ENCODE results near the gene ZSWIM6.
A peak's percentile ranks its signal among the peaks of the same experiment; 100 is the strongest.

Gene ZSWIM6

DNA sequence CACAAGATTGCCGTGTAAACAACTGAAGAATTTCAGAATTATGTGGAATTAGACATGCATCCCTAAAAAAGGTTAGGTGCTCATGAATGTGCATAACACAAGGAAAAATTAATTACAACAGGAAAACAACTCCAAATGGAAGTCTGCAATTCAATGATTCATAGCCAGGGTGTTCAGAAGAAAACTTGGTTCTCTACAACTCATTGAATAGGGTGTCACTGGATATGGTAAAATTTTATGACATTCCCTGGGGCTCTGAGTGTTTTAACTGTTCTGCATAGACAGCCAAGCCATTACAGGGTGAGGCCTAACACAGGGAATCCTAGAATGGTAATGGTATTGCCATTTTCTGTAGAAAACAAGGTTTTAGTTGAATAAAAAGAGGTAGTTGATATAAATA, 24.4 kb upstream of the ZSWIM6 start:
- DNase-seq: no peak

DNA sequence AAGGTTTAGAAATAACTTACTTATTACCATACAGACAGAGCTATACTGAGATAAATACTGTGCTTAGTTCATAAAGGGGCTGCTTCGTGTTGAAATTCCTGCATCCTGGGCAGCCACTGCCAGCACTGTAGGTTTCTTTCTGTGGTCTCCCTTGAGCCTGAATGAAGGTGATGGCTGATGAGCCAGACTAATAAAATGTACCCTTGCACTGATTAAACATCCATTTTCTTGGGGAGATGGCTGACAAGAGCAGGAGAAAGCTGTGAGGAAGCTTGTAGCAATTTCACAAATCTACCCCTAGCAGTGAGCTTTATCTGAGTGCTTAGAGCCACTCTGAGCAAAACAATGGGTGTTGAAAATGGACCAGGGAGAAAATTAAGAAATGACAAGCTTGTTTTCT, 23.3 kb upstream of the ZSWIM6 start:
- no peak for DNase-seq

DNA sequence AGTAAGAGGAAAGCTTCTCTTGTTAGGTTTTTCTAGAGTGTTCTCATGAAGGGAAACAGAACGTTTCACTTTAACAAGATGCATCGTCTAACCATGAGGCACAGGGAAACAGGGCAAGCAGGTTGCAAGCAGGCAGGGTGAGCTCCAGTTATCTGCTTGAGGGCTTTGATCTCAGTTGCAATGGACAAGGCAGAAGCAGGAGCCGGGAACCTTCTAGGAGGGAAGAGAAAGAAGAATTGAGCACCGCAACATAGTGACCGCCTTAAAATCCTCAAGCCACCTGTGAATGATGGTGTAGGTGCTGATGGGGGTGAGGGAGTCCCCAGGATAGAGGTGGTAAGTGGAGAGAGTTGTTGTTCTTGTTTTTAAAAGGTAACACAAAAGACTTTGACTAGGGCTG, 22.9 kb upstream of the ZSWIM6 start:
- no peak for DNase-seq

DNA sequence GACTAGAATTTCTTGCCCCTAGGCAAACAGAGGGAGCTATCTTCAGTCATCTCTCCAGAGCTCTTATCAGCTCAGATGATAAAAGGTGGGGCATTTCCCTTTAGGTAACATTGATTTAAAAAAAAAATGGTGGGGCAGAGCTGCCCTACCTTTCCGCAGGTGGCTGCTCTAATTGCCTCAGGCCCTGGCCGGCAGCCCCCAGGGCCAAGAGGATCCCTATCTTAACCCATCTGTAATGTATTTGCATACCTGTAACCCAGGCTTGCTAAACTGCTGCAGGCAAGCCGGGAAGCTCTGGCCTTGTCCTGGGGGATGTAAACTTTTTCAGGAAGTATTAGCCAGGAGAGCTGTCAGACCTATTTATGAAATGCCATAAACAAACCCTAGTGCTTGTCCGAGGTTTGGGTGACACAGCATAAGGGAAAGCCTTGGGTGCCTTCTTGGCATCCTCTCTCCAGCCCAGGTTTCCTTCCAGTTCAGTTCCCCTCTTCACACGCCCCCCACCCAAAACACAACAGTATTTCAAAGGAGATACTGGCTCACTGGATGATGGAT, 20.9 kb upstream of the ZSWIM6 start:
- no peak for DNase-seq

DNA sequence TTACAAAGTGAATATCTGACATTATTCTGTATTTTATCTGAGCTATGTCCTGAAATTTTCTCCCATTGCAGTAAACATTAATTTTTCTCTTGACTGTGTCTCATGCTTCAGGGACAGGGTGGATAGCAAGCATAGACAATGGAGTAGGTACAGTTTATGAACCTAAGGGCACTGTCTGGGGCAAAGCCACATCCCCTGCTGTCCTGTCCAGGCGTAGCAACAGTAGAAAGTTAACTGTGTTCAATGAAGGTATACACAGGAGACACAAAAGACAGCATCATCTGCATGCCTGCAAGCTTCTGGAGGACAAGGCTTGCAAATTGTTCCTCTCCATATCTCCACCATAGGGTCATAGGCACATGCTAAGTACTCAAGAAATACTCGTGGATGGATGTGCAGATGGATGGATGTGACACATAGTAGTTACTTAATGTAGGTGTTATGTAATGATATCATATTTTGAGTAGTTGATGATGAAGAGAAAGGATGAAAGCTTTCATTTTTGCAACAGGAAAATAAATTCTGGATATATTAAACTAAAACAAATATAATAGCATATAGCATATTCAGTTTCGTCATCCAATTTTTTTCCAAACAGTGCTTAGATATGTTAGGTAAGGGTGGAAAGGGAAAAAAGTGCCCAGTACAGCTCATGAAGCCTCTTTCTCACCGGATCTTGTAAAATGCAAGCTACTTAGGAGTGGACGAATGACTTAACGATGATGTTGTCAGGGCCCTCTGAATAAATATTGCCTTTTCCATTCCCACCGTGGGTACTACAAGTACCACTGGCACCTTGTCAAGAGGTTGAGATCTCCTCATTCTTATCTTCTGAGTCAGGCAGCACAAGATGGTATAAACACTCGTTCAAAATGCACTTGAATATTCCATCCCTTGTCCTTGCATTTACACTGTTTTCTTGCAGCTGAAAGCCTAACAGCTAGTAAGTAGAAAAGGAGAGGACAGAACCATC, 19.9 kb upstream of the ZSWIM6 start:
- no peak for DNase-seq

DNA sequence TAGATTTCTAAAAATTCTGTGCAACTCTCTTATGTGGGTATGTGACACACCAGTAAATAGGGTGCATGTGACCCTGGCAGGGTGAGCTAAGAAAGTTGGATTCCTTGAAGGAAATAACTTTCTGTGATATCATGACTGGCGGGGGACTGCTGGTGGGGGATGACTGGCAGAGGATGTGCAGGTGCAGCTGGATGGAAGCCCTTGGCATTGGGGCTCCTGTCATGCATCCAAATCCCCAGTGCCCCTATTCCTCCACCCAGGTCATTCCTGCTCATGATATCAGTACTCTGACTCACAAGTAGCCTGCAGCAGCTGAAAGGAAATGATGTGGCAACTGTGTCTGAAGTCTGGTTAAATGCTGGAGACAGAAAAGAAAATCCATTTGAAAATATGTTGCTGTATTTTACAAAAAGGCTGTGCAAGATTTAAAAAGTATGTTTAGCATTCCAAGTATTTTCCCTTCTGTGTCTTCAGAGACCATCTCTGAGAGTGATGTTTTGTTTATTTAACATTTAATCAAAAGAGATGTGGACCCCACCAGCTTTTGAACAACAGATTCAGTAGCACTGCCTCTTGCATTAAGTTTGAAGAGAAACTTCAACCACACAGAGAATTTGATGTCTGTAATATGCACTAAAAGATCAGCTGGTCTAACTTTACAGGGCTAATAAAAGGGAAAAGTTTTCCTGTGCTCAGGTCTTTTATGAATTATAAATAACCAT, 17.9 kb upstream of the ZSWIM6 start:
- DNase-seq: no peak

DNA sequence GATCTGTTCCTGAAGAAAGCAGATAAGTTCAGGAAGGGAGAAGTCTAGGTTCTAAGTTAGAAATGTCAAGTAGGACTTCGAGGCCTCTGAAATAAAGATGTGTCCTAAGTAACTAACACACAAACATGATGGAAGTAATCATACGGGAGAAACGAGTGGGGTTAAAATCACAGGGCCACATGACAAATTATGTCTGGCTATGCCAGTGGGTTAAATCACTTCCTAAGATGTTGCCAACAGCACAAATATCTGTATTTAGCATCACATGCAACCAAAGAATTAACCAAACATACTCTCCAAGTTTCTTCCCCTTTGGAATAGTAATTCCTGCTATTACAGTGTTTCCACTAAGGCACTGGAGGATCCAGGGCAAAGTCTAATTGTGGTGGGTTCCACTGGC, 13.7 kb upstream of the ZSWIM6 start:
- DNase-seq: no peak

DNA sequence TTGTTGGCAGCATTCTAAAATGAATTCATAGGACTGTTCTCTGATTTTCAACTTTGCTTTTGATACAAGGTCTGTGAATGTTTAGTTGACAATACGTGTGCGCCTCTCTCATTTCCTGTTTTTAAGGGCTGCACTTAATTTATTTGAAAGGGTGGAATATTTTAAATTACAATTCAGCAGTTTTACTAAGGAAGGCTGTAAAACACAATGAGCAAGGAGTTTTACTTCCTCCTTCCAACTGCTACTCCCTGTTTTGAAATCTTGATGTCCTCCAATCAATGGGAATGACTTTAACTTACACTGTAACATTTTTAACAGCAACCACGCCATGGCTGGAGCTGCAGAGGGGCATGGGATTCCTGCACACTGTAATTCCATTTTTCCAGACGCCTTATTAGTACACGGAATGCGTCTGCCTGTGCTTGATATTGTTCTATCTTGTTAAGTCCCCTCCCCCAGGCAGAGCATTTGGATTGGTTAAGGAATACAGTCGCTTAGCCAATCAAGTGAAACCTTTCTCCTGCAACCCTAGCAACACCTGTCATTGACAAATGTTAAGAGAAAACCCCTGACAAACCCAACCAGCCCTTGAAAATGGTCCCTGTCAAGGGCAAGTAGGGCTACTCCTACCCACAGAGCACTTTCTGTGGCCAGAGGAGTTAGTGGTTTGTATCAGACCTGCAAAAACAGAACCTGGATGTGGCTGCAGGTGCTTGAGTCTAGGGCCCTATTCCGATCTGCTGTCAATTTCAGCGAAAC, 12.5 kb upstream of the ZSWIM6 start:
- no peak for DNase-seq

DNA sequence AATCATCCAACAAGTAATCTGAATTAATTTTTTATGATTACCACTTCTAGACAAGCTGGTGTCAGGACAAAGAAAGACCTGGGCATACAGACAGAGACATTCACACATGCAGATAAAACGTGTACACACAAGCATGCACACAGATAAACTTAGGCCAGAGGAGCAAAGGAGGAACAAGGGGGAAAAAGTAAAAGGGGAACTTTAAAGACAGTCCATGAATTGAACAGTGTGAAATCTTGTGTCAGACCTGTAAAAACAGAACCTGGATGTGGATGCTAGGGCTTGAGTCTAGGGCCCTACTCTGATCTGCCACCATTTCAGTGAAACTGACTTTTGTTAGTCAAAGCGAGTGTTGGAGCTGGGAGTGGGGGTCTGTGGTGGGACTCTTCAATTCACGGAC, 11.2 kb upstream of the ZSWIM6 start:
- no peak for DNase-seq

DNA sequence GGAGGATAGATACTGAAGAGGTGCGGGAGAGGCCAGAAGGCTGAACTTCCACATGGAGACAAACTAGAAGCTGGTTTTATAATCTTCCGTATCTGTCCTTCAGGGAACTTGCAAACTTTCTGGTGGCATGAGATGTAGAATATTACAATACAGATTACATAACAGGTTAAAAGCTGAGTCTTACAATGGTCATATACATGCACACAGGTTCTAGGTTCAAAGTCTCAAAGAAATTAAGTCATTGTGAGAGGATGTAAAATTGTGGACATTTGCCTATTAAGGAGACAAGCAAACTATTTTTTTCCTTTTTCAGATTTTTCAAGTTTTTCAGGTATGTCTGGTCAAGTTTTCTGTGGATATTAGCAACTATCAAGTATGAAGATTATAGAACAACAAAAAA, 10.4 kb upstream of the ZSWIM6 start:
- no peak for DNase-seq

DNA sequence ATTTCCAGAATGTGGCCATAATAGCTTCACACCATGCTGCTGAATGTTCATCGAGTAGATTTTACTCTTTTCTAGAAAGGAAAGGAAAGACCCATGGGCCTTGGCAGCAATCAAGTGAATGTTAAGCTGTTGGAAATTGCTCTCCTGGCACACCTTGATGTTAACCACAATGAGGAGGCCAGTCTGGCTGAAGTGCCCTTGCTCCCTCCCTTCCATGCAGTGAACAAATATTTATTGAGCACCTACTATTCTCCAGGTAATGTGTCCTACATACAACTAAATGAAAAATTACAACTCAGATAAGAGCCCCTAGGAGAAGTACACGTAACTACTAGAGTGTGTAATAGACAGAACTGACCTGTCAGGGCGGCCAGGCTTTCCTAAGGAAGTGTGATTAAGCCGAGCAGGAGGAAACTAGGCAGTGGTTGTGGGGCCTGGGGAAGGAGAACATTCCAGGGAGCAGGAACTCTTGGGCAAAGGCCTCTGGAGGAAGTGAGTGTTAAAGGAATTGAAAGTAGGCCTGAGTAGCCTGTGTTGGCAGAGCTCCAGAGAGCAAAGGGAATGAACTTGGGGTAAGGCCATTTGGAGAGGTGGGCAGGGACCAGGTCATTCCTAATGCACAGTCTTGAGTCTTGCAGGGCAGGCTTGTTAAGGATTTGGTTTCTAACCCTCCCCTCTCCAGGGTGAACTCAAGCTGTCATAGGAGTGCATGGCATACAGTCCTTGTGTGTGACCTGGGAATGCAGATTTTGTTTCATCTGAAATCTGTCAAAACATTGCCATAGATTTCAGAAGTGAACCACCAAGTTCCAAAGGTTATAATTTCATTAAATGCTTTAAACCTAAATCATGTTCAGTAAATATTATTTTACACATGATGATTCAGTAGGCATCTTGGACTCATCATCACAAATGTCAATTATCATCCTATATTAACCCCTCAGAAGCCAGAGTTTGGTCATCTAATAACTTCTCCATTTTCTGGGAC, 9.0 kb upstream of the ZSWIM6 start:
- DNase-seq: no peak

DNA sequence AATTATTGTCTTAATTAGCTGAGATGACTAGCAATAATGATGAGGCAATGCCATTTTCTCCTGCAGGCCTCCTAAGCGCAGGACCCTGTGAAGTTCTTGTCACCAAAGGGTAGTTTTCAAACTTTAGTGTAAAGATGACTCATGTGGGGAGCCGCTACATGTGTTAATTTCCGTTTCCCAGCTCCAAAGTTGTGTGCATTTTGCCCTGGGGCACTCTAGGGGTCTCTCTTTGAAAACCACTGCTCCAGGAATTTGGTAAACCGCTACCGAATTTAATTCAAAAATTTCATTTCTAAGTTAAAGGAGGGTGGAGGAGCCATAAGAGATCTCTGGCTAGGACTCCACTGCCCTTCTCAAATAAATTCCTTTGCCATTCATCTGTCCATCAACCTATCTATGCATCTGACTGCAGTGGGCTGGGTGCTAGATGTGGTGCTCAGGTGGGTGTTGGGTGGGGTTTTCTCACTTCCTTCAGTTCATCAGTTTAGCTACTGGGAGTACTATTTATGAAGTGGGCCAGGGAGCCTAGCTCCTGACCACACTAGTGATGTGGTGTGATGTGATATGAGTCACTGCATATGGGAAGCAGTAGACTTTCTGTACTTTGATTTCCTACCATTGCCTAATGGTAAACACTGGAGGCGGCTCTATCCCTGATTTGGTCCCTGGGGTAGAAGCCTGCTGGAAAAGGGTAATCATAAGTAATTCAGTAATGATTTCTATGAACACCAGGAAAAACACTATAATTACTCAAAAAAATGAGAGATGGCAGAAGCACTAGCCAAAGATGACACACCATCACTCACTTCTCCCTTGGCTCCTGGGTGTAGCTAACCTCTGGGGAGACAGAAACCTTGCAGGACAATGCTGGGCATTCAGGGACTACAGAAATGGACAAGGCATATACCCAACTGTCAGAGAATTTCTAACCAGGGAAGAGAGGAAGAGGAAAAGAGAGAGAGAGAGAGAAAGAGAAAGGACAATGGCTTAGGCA, 4.0 kb upstream of the ZSWIM6 start:
- DNase-seq: no peak

DNA sequence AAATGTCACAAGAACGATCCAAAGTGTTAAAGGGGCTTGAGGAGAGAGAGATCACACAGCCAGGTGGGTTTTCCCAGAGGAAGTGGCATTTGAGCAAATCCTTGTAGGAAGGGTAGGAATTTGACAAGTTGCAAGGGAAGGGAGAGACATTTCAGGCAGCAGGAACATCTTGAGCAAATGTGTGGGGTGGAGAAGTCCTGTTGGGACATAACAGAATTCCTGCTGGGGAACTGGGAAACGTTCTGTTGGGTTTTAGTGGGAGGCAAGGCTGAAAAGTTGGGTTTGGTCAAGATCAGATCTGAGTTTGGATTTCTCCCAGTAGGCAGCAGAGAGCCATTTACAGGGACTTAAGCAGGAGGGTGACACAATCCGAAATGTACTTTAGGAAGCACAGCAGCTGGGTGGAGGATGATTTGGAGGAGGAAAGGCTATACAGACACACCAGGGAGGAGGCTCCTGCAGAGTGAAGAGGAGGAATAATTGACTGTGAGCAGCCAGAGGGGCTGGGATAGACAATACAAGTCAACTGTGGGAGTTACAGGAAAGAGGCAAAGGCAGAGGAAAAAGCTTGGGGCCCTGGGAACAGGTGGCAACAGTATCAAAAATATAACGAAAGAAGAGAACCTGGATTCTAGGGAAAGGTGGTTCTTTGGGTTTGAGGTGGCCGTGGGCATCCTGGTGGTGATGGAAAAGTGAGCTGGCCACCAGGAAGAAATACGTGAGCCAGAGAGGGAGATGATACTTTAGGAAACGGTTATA, 3.1 kb upstream of the ZSWIM6 start:
- DNase-seq: no peak

DNA sequence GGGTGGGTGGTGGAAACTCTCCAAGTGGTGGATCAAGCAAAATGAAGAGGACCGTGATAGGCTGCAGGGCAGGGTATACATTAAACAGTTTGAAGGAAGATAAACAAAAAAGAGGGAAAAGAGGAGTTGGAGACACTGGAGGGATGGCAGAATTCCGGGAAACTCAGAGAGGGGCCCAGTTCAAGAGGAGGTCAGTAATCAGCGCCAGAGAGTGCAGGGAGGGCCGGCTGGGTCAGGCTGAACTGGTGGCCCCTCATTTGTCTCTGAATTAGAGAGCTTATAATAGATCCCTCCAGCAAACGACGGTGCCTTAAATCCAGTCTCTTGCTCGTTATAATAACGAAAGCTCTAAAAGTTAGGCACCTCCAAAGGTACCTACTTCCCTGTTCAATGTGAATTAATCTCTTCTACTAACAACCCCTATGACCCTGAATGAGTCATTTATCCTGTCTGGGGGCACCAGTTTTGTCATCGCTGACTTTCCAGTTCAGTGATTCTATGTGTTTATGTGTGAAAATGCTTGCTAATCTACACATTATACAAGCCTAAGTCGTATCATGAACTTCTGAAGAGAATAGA, 2.4 kb upstream of the ZSWIM6 start:
- DNase-seq: peak in 1 of 2 experiments; percentile 56

DNA sequence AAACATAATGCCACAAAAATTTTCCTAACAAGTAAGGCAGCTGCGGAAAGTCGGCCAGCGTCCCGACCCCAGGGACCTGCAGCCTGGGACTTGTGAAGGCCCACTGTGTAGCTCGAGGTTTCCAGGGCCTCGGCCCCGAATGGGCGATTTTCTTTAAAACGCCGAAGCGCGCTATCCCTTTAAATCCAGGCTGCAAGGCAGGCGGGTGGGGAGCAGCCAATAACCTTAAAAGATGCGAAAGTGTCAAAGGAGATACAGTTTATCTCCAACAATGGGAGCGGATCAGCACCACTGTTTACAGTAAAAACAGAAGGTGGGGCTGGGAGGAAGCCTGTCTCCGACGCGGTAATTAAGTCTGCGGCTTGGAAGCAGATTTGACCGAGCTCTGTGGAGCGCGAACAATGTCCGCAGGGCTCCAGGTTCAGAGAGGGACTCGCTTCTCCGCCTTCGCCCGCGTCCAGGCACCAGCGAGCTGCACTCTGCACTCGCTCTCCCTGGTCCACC, 1.7 kb upstream of the ZSWIM6 start:
- DNase-seq: no peak

DNA sequence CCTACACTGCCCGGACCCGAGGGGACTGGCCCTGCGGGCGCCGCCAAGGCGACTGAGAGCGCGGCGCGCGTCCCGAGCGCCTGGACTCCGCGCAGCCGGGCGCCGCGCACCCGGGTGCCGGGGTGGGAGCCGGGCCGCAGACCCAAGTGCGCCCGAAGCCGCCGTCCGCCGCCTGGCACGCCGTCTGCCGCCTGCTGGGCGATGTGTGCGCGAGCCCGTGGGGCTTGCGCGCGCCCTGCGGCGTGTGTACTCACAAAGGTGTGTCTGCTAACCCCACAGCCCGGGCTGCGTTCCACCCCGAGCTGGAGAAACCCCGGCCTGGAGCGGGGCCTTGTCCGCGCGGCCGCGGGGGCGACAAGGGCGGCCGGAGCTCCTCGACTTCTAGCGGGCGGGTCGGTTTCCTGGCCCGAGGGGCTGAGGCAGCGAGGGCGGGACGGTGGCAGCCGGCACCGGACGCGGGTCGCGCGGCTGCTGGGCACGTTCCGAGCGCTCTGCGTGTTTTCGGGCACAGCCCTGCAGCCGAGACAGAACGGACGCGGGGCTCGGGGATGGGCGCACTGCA, 1.1 kb upstream of the ZSWIM6 start:
- DNase-seq: peak; percentile 68

DNA sequence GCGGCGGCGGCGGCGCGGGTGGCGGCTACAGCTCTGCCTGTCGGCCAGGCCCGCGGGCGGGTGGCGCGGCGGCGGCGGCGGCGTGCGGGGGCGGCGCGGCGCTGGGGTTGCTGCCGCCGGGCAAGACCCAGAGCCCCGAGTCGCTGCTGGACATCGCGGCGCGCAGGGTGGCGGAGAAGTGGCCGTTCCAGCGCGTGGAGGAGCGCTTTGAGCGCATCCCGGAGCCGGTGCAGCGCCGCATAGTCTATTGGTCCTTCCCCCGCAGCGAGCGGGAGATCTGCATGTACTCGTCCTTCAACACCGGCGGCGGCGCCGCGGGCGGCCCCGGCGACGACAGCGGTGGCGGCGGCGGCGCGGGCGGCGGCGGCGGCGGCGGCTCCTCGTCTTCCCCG, 296 bp downstream of the ZSWIM6 start:
- no peak for DNase-seq

DNA sequence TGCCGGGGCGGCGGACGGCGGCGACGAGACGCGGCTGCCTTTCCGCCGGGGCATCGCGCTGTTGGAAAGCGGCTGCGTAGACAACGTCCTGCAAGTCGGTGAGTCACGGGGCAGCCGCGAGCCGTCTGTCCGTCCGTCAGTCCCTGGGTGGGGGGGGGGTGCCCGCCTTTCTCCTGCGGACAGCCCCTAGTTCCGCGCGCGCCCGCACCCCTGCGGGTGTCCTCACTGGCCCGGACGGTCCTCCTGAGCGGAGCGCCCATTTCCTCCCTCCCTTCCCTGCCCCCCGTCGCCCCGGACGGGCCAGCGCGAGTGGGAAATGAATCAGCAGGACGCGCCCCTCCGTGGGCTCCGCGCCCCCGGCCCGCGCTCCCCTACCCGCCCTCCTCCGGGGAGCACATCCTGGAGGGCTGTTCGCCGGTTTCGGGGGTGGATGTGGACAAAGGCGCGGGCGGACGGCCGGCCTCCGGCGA, 828 bp downstream of the ZSWIM6 start:
- DNase-seq: peak; percentile 8 to 9

Measured in stimulated activated CD4-positive, alpha-beta T cell treated with anti-CD3 and anti-CD28 coated beads, Interleukin-4, amount 100 ng/mL, for 4 hours (primary cell).